Stimulated activated CD4-positive, alpha-beta T cell treated with anti-CD3 and anti-CD28 coated beads, TNF-alpha, amount 100 ng/mL, for 1 hour (primary cell): ENCODE results near the gene IFT27.

Source experiments
- DNase-seq, 3 donors: peaks; one replicate each; pipeline ENCODE4 v3.0.0-alpha.2; 2020; ENCODE audit warnings: low read depth in 3 of 3, low spot score in 1 of 3

The IFT27 gene

GRCh38 chr22:36726007-36726380 lies 49.9 kb downstream of the IFT27 start:
- no peak for DNase-seq

DNA sequence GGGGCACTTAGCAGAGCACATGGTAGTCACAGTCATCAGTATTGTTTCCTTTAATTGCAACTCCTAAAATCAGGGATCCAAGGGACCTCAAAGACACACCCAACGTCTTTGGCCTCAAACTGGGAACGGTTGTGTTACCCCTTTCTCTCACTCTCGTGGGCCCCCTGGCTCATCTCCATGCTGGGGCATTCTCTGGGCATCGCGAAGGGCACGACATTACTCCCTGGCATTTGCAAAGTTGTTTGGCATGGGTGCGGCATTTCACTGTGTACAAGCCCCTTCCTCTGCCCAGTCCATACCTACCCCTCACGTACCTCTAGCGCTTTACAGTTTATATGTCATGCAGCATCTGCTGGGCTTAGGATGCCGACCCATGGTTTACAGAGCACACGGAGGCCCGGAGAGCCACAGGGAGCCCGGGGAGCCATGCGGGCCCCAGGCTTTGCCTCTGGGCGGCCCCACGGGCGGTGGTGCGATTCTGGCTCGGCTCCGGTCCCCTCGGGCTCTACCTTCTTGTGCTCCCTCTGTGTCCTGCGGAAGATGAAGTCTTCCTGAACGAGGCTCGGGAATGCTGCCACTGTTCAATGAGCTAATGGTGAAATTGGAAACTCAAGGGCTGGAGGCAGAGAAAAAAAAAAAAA lies 50.4 kb downstream of the IFT27 start:
- DNase-seq: no peak

DNA sequence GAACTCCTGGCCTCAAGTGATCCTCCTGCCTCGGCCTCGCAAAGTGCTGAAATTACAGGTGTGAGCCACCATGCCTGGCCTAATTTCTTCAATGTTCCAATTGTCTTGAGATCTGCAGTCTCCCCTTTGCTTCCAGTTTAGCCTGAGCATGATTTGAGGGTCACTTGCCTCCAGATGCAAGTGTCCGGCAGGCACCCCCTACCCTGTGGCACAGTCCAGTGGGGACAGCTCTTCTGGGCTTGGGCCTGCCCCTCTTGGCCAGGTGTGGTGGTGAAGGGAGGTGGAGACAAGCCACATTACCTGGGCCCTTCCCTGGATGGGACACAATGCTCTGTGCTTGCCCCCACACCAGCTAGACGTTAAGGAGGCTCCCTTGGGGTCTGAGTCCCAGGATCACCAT lies 51.1 kb downstream of the IFT27 start:
- no peak for DNase-seq

- no peak for DNase-seq
These were observed 53.9 kb downstream of the IFT27 start for GRCh38 chr22:36722055-36722454.

- no peak for DNase-seq
These were observed 60.3 kb downstream of the IFT27 start for GRCh38 chr22:36715647-36716046.

DNA sequence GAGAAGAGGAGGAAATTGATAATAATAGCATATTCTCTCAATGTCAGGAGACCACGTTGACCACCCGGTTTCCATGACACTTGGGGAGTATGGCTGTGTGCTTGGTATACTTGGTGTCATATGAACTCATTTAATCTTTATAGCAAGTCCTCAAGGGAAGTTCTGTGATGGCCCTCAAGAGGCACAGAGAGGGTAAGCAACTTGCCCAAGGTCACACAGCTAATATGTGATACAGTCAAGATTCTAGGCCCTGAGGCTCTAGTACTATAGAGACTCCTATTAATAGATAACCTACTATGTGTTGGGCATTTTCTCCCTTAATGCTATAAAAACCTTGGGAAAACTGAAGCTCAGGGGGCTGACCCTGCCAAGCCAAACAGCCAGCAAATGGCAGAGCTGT lies 61.8 kb downstream of the IFT27 start:
- no peak for DNase-seq

DNA sequence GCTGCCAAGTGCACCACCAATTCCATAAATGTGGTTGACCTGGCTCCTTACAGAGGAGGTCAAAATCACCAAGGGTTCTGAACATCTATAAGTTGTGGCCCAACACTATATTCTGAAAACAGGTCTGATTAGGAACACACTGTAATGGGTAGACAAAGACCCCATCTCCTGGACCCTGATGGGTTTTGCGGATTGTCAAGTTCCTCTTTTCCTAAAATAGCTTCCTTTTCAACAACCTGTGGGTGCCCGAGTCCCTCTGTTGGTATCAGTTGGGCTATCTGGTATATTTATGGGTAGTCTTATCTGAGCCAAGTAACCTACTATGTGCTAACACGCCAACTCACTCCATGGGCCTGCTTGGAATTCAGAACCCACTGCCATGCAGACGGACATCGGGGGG lies 62.5 kb downstream of the IFT27 start:
- DNase-seq: no peak
